ENCODE measurements around the gene PURA.

PURA gene

GRCh38 chr5:140111011-140111858 is 2.7 kb upstream of the PURA start:
- H3K4me3 ChIP-seq (ENCODE audit: low read depth, low read length), result no peak overlapping the region
- H3K27me3 ChIP-seq (replicated peaks), result no peaks in the 10 kb centered on the region

GRCh38 chr5:140111859-140112551 is 1.9 kb upstream of the PURA start:
- no peaks in the 10 kb centered on the region for H3K36me3 ChIP-seq (replicated peaks)
- in situ Hi-C loops (cut with HindIII; ENCODE audit: low pct_ligation_motif_present, low sequenced_read_pairs), result no loop called here
- no peaks in the 10 kb centered on the region for H3K27me3 ChIP-seq (replicated peaks)
- H3K27ac ChIP-seq, result no peak overlapping the region
- TF ChIP-seq, protein P1, sequence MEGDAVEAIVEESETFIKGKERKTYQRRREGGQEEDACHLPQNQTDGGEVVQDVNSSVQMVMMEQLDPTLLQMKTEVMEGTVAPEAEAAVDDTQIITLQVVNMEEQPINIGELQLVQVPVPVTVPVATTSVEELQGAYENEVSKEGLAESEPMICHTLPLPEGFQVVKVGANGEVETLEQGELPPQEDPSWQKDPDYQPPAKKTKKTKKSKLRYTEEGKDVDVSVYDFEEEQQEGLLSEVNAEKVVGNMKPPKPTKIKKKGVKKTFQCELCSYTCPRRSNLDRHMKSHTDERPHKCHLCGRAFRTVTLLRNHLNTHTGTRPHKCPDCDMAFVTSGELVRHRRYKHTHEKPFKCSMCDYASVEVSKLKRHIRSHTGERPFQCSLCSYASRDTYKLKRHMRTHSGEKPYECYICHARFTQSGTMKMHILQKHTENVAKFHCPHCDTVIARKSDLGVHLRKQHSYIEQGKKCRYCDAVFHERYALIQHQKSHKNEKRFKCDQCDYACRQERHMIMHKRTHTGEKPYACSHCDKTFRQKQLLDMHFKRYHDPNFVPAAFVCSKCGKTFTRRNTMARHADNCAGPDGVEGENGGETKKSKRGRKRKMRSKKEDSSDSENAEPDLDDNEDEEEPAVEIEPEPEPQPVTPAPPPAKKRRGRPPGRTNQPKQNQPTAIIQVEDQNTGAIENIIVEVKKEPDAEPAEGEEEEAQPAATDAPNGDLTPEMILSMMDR (IDR thresholded peaks at IDR 0.05; ENCODE audit: low read depth, low read length, missing control alignments), result no peak
- H3K4me3 ChIP-seq (ENCODE audit: low read depth, low read length), result no peak overlapping the region
- no peak for DNase-seq

More at GRCh38 chr5:140111011-140111858, 2.7 kb upstream of the PURA start:
- in situ Hi-C loops (cut with HindIII; ENCODE audit: low pct_ligation_motif_present, low sequenced_read_pairs), result no loop called here
- no peak for DNase-seq
- Histone ChIP-seq H3K36me3 (replicated peaks) (no peaks in the 10 kb centered on the region), H3K27ac (no peak overlapping the region)
- TF ChIP-seq, protein P1 (IDR thresholded peaks at IDR 0.05; ENCODE audit: low read depth, low read length, missing control alignments), result no peak

DNA sequence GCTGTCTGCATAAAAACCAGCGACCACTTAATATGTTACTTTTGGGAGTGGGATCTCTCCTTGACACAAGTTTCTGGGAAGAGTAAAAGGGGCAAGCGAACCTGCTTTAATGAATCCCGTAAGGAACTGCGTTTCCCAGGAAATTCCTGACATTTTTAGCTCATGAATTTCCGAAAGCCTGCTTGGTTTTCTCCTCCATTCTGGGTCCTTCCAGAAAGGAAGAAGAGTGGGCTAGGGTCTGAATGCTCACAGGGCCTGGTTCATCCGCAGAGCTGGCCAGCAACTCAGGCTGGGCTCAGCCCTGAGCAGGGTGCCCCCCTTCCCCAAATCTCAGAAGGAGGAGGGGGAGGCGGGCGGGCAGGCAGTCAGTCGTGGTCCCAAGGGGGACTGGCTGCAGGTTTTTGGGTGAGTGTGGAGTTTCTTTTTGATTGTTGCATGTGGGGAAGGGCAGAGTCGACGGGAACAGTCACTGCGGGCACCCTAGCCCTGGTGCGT is 1.2 kb upstream of the PURA start:
- TF ChIP-seq, protein P1 (IDR thresholded peaks at IDR 0.05; ENCODE audit: low read depth, low read length, missing control alignments), result no peak
- Histone ChIP-seq H3K4me3 (ENCODE audit: low read depth, low read length) (peak overlapping the region; percentile 76), H3K27me3 (replicated peaks) (no peaks in the 10 kb centered on the region), H3K27ac (no peak overlapping the region), H3K36me3 (replicated peaks) (no peaks in the 10 kb centered on the region)
- no peak for DNase-seq
- in situ Hi-C loops (cut with HindIII; ENCODE audit: low pct_ligation_motif_present, low sequenced_read_pairs), result no loop called here

DNA sequence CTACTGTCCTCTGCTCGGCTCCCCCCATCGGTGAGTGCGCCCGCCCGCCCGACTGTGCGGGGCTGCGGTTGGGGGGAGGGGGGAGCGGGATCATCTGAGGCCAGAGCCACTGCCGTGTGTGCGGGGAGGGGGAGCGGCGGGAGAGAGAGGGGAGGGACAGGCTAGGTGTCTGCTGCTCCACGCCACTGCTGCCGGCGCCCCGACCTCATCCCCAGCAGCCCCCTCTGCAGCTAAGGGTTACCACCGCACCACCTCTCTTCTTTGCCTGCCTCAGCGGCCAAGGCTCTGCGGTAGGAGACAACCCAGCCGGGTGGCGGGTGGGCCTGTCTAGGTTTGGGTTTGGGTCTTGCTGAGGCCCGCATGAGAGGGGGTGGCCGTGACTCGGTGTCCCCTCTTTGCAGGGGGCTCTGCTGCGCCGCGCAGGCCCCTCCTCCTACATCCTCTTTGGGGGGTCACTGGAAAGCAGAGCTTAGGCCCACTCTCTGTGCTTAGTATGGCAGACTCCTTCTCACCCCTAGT is 670 bp upstream of the PURA start:
- TF ChIP-seq, protein P1 (IDR thresholded peaks at IDR 0.05; ENCODE audit: low read depth, low read length, missing control alignments), result no peak
- H3K27ac ChIP-seq, result peak overlapping the region; percentile 69
- in situ Hi-C loops (cut with HindIII; ENCODE audit: low pct_ligation_motif_present, low sequenced_read_pairs), result no loop called here
- no peak for DNase-seq
- H3K4me3 ChIP-seq (ENCODE audit: low read depth, low read length), result peak overlapping the region; percentile 76
- H3K36me3 ChIP-seq (replicated peaks), result no peaks in the 10 kb centered on the region
- no peaks in the 10 kb centered on the region for H3K27me3 ChIP-seq (replicated peaks)

DNA sequence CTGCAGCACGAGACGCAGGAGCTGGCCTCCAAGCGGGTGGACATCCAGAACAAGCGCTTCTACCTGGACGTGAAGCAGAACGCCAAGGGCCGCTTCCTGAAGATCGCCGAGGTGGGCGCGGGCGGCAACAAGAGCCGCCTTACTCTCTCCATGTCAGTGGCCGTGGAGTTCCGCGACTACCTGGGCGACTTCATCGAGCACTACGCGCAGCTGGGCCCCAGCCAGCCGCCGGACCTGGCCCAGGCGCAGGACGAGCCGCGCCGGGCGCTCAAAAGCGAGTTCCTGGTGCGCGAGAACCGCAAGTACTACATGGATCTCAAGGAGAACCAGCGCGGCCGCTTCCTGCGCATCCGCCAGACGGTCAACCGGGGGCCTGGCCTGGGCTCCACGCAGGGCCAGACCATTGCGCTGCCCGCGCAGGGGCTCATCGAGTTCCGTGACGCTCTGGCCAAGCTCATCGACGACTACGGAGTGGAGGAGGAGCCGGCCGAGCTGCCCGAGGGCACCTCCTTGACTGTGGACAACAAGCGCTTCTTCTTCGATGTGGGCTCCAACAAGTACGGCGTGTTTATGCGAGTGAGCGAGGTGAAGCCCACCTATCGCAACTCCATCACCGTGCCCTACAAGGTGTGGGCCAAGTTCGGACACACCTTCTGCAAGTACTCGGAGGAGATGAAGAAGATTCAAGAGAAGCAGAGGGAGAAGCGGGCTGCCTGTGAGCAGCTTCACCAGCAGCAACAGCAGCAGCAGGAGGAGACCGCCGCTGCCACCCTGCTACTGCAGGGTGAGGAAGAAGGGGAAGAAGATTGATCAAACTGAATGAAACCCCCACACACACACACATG is 654 bp downstream of the PURA start:
- DNase-seq, result peak; percentile 47
- TF ChIP-seq, protein P1 (IDR thresholded peaks at IDR 0.05; ENCODE audit: low read depth, low read length, missing control alignments), result no peak
- Histone ChIP-seq H3K36me3 (replicated peaks) (no peaks in the 10 kb centered on the region), H3K27ac (peak overlapping the region; percentile 69), H3K27me3 (replicated peaks) (no peaks in the 10 kb centered on the region), H3K4me3 (ENCODE audit: low read depth, low read length) (peak overlapping the region; percentile 76)
- in situ Hi-C loops (cut with HindIII; ENCODE audit: low pct_ligation_motif_present, low sequenced_read_pairs), result no loop called here

All from brain microvascular endothelial cell (primary cell).